RWPE1 (cell line): ENCODE measurements around the gene DGKD.

ENCODE experiments used
- CTCF ChIA-PET: fragments of 350-600 bp; sonication (Branson Sonifier 250); formaldehyde crosslinking; extraction: SDS; loops from one replicate; lab custom pipeline; 2021; lab: Yijun Ruan, JAX
- POLR2A ChIA-PET: fragments of 400-600 bp; formaldehyde crosslinking; extraction: SDS; loops from one replicate; lab custom pipeline; 2020; ENCODE audit warnings: antibody characterized with exemption; ENCODE audit not compliant: low non-redundant PET; lab: Yijun Ruan, JAX
- DNase-seq: peaks from one replicate; pipeline ENCODE4 v3.0.0; 2012; ENCODE audit warnings: low spot score
- H3K27ac ChIP-seq: fragments of 450-650 bp; 2 replicates; pipeline ENCODE4 v1.5.1; 2017
- TF ChIP-seq, protein P1 (sequence below): fragments of 450-650 bp; conservative IDR thresholded peaks from 2 replicates; pipeline ENCODE4 v1.5.1; 2017; ENCODE audit warnings: low read depth, mild to moderate bottlenecking

The DGKD gene

DNA sequence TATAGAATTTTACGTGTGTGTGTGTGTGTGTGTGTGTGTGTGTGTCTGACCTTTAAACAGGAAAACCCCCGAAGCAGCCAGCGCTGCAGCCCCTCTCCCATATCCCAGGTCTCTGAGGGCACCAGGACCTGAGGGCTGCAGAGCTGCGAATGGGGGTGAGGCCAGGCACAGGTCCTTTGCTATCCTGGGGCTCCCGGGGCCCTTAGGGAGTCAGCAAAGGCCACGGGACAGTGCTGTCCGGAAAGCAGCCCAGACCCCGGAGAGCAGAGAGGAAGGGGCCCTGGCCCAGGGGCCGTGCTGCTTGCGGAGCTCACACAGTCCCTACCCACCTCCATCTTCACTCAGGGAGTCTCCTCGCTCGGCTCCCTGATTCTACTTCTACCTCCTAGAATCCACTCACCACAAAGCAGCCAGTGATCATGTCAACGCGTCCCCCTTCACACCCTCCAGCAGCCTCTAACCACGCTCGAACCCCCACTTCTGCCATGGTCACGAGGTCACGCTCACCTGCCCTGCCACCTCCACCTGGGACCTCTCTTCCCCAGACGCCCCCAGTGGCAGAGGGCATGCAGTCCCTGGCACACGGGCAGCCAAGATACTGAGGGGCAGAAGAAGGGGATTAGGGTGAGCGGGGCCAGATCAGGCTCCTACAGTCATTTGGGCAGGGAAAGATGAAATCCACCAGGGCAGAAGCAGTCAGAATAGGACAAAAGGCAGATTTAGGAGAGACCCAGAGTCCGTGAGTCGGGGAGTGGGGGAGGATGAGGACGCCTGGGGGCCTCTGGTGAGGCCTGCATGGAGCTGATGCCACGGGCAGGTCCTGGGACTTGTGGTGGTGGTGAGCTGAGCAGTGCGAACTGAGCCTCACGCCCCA is 125.6 kb downstream of the DGKD start:
- H3K27ac ChIP-seq = peak overlapping the region; percentile 96

DNA sequence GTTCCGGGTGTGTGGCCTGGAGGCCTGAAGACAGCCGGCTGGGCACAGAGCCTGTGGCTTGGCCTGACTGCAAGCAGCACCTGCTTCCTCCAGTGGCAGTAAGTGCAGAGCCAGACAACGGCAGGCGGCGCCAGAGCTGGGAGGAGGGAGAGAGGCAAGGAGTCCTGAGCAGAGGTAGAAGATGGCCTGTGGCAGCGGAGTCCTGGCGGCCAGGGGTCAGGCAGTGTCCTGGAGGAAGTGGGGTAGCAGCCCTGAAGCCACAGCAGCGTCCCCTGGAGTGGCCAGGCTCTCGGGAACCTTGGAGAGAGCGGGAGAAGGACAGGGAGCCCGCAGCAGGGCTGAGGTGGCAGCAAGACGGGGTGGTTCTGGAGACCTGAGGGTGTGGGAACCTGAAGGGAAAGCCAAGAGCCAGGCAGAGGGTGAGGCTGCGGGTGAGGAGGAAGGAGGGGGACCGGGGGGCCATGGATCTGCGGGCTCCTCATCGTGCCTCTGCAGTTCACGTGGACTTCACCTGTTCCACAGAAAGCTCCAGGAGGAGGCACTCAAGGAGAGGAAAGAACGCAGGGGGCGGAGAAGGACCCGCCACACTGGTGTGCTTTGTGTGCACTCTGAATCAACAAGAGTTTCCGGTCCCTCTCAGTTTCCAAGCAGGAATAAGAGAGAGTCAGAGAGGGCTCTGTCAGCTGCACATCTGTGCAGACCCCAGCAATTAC is 126.4 kb downstream of the DGKD start:
- H3K27ac ChIP-seq = peak overlapping the region; percentile 96
- DNase-seq = no peak
- POLR2A ChIA-PET = no interaction called here
- CTCF ChIA-PET = interaction anchor here (0.6 kb wide), 2 partner anchors 32 to 96 kb away, joined by 3 read pairs; no protein-coding TSS in a partner anchor
- TF ChIP-seq, protein P1, sequence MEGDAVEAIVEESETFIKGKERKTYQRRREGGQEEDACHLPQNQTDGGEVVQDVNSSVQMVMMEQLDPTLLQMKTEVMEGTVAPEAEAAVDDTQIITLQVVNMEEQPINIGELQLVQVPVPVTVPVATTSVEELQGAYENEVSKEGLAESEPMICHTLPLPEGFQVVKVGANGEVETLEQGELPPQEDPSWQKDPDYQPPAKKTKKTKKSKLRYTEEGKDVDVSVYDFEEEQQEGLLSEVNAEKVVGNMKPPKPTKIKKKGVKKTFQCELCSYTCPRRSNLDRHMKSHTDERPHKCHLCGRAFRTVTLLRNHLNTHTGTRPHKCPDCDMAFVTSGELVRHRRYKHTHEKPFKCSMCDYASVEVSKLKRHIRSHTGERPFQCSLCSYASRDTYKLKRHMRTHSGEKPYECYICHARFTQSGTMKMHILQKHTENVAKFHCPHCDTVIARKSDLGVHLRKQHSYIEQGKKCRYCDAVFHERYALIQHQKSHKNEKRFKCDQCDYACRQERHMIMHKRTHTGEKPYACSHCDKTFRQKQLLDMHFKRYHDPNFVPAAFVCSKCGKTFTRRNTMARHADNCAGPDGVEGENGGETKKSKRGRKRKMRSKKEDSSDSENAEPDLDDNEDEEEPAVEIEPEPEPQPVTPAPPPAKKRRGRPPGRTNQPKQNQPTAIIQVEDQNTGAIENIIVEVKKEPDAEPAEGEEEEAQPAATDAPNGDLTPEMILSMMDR = no peak

More for the DNA sequence above, 125.6 kb downstream of the DGKD start:
- ChIA-PET POLR2A (no interaction called here), CTCF (interaction anchor here (0.6 kb wide), 1 partner anchor 71 kb away, joined by 3 read pairs; no protein-coding TSS in a partner anchor)
- DNase-seq = no peak
- TF ChIP-seq, protein P1 = no peak

DNA sequence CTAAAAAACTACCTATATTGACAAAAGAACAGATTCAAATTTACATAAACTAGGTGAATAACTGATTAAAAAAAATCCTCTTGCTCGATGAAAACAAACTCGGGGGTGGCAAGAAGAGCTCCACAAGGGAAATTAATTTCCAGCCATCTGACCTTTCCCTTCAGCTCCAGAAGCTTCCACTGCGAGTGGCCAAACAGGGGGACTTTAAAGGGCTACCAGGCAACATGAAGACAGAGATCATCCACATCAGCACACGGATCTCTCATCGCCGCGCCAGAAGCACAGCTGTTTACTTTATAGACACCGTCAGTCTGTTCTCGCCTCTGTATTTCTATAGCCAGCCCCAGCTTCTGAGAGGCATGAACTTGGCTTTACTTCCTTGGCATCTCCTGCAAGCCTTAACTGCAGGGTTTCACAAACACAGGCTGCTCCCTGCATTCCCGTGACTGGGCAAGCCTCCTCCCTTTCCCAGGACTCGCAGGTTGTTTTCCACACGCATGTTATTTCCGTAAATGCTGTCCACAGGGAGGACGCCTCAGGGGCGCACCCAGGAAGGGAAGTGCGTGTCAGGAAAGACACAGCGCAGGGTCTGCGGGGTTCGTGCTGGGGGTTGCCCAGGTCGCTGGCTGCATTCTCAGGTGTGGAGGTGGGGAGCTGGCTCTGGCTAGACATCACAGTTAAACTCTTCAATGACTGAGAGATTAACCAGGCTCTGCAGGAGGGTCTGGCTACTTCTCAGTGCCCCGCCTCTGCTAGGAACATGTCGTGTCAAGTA is 127.3 kb downstream of the DGKD start:
- DNase-seq = peak; percentile 42
- ChIA-PET POLR2A (no interaction called here), CTCF (interaction anchor here (0.6 kb wide), 1 partner anchor 33 kb away, joined by 3 read pairs; no protein-coding TSS in a partner anchor)
- TF ChIP-seq, protein P1 = no peak
- peak overlapping the region; percentile 96 for H3K27ac ChIP-seq

DNA sequence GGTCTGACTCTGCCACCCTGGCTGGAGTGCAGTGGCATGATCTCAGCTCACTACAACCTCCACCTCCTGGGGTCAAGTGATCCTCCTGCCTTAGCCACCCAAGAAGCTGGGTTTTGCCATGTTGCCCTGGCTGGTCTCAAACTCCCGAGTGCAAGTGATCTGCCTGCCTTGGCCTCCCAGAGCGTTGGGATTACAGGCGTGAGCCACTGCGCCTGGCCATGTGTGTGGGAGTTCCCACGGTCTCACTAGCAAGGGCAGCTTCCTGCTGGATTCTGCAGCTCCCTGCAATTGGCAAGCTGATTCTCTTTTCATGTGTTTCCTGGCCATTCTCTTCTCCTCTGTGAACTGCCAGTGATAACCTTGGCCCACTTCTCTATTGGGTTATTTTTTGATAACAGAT is 128.3 kb downstream of the DGKD start:
- TF ChIP-seq, protein P1 = no peak
- POLR2A ChIA-PET = no interaction called here
- CTCF ChIA-PET = no interaction called here
- DNase-seq = no peak
- H3K27ac ChIP-seq = peak overlapping the region; percentile 96

DNA sequence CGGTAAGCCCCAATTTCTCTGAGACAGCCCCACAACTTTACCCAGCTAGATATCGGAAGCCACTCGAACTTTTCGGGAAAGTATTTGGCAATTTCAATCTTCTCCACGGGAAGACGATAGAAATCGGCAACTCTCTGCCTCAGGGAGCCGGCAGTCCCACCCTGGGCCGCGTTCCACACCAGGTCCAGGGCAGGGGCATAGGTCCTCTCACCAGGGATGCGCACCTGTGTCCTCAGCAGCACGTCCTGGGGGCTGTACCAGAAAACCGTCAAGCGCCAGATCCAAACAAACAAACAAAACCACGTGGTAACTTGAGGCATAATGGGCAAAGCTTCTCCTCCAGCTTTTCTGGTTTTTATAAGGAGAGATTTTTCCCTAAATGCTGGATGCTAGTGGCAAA is 131.4 kb downstream of the DGKD start:
- no peak for DNase-seq
- peak overlapping the region; percentile 99 for H3K27ac ChIP-seq
- POLR2A ChIA-PET = no interaction called here
- TF ChIP-seq, protein P1 = no peak
- CTCF ChIA-PET = no interaction called here

DNA sequence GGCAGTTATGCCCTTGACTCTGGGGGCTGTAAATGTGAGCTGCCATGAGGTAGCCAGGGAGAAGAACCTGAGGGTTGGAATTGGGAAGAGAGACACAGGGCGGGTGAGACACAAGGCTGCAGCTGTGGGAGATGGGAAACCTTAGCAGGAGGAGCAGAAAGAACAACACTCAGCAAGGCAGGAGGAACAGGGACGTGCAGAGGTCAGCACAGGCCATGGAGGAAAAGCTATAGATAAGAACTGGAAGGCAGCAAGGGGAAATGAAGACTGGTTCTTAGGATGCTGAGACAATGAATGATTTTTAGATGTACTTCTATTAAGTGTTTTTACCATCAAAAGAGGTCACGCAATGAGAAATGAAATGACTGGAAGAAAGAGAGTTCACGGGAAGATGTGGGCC is 132.1 kb downstream of the DGKD start:
- ChIA-PET CTCF (no interaction called here), POLR2A (no interaction called here)
- peak overlapping the region; percentile 99 for H3K27ac ChIP-seq
- DNase-seq = no peak
- TF ChIP-seq, protein P1 = no peak
